Measurements from ENCODE around the gene SLC25A51. TPM values are rescaled to one million over a fixed set of nuclear protein-coding genes. Genes with fewer than 3 reads are reported as not detected.

SLC25A51 gene, protein sequence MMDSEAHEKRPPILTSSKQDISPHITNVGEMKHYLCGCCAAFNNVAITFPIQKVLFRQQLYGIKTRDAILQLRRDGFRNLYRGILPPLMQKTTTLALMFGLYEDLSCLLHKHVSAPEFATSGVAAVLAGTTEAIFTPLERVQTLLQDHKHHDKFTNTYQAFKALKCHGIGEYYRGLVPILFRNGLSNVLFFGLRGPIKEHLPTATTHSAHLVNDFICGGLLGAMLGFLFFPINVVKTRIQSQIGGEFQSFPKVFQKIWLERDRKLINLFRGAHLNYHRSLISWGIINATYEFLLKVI
- total RNA-seq: 10 to 100 TPM; 31.5 to 32.3 TPM

DNA sequence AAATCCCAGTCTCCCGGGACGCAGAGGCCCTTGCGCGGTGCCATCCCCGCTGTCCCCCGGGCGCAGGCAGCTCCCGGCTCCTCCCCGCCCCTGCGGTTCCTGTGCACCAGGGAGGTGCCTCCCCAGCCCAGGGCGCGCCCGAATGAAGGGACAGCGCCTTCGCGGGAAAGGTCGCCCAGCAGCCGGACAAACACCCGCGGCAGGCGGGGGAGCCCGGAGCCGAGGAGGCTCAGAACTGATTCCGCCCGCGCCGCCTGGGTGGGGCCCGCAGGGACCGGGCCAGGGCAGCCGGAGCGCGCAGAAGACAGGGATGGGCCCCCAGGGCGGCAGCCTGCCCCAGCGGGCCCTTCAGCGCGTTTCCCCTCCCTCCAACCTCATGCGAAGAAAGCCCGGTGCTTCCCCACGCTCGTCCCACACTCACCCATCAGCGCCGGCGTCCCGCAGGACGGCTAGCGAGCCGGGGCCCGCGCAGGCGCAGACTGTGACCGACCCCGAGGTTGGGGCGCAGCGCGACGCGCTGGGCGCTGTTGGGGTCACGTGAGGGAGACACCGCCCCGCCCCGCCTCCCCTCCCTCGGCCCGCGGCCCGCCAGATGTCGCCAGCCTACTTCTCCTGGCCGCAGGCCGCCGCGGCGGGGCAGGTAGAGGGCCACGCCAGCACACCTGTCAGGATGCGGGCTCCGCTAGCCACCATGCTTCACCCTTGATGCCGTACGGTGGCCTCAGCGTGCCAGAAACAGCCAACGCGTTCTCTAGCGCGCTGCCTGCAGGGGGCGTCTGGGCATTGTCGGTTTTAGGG lies at the start of gene SLC25A51:
Gene SLC25A51, minus strand, starts transcription at position 481 of the 798 bp plus-strand sequence. CDS start 15,577 bp downstream, outside the sequence.

Other genes with a start within 250 kb of the SLC25A51 start
- 10 to 100 TPM; 14.6 to 15.4 TPM for gene TRMT10B, start 150.3 kb downstream of the SLC25A51 start, total RNA-seq
- gene EXOSC3, start 119.1 kb downstream of the SLC25A51 start, total RNA-seq: 10 to 100 TPM; 50.4 to 65.0 TPM
- 10 to 100 TPM; 16.9 to 20.4 TPM for gene DCAF10, start 103.3 kb downstream of the SLC25A51 start, total RNA-seq
- gene SHB, start 165.1 kb upstream of the SLC25A51 start, total RNA-seq: under 1 TPM; 0.17 to 0.30 TPM